Stomach (tissue), 9 donors: ENCODE data around the gene BPIFB6. TPM values are rescaled to one million over a fixed set of nuclear protein-coding genes. Genes with fewer than 3 reads are reported as not detected.

Experiments
- DNase-seq, 2 donors: peaks; one replicate each; pipeline versions ENCODE4 v3.0.0 to v3.0.0-alpha.2; 2013 to 2019
- H3K27ac ChIP-seq, 5 donors: fragments of 200-600 bp in 4 of 5; sonication (generic) in 4 of 5; one replicate each; pipeline ENCODE4 v1.5.1; 2013 to 2019; ENCODE audit warnings: mild to moderate bottlenecking in 1 of 5, moderate library complexity in 1 of 5
- H3K27me3 ChIP-seq, 3 donors: fragments of 200-600 bp; sonication (generic); one replicate each; pipeline ENCODE4 v1.5.1; 2017 to 2019; ENCODE audit warnings: mixed run types in 1 of 3
- H3K36me3 ChIP-seq, 4 donors: fragments of 200-600 bp; sonication (generic); 1 replicate in 3 of 4; 2 replicates in 1 of 4; pipeline ENCODE4 v1.5.1; 2016 to 2019
- H3K4me1 ChIP-seq, 4 donors: fragments of 200-600 bp; sonication (generic); one replicate each; pipeline ENCODE4 v1.5.1; 2016 to 2019
- H3K4me3 ChIP-seq, 4 donors: fragments of 200-600 bp; sonication (generic) in 3 of 4; one replicate each; pipeline ENCODE4 v1.5.1; 2016 to 2019; ENCODE audit warnings: mild to moderate bottlenecking in 1 of 4
- H3K9me3 ChIP-seq, 4 donors: fragments of 200-600 bp; sonication (generic); one replicate each; pipeline ENCODE4 v1.5.1; 2016 to 2019
- EP300 ChIP-seq: sonication (generic); formaldehyde crosslinking; IDR thresholded peaks from one replicate; pipeline ENCODE4 v1.6.1; 2017; ENCODE audit warnings: antibody characterized with exemption
- POLR2A ChIP-seq, 4 donors: fragments of 450-650 bp; IDR thresholded peaks; one replicate each; pipeline ENCODE4 v1.6.1; 2016; ENCODE audit warnings: antibody characterized with exemption in 4 of 4, control low read depth in 2 of 4, mild to moderate bottlenecking in 1 of 4, moderate library complexity in 1 of 4
- POLR2AphosphoS5 ChIP-seq, 3 donors: sonication (generic); formaldehyde crosslinking; IDR thresholded peaks; one replicate each; pipeline ENCODE4 v1.6.1; 2016; ENCODE audit warnings: antibody characterized with exemption in 3 of 3
- WGBS, 5 donors: extraction: QIAGEN DNeasy Blood & Tissue Kit in 3 of 5; methylation state at CpG; one replicate each; pipeline versions ENCODE4 v1.1.5 to v1.1.7; 2013 to 2018; 5-methylcytosine and 5-hydroxymethylcytosine counted together
- intact Hi-C: fragments of 100-400 bp; cut with DNase I; formaldehyde crosslinking; loops from one replicate; pipeline ENCODE4 v1.15.1; 2023; ENCODE audit warnings: low total_unique reads
- polyA plus RNA-seq, 3 donors: library from polyadenylated mRNA; stranded (reverse); fragments of 200-250 nt; gene quantifications; one replicate each; pipeline ENCODE4 v1.2.3, GENCODE V29; 2013
- total RNA-seq, 5 donors: library from RNA; depleted of rRNA; stranded (reverse); fragments of >200 nt; gene quantifications; one replicate each; pipeline versions ENCODE4 v1.1.0 to v1.2.3, GENCODE V29; 2014 to 2016
- TF ChIP-seq, protein P1 (sequence below), 7 experiments: fragments of 450-650 bp in 4 of 7; fragments of 200-600 bp in 3 of 7; sonication (generic) in 3 of 7; IDR thresholded peaks; one replicate each; pipeline ENCODE4 v1.5.1; 2016 to 2019; ENCODE audit warnings: antibody characterized with exemption in 7 of 7, control low read depth in 2 of 7, mild to moderate bottlenecking in 1 of 7
- donor health status: healthy with polysubstance abuse.
- donor health status: Bipolar disorder and iron deficiency.
- donor health status: healthy.

The BPIFB6 gene
- total and polyA plus RNA-seq, 8 donors: not detected

GRCh38 chr20:33083544-33084340 is 52.3 kb downstream of the BPIFB6 start:
- H3K36me3 ChIP-seq: no peaks in the 10 kb centered on the region
- H3K4me1 ChIP-seq: no peaks in the 10 kb centered on the region
- no peak overlapping the region for H3K27ac ChIP-seq
- no peak overlapping the region for H3K4me3 ChIP-seq
- TF ChIP-seq POLR2A (IDR thresholded peaks at IDR 0.05) (no peak), POLR2AphosphoS5 (IDR thresholded peaks at IDR 0.05) (no peak), EP300 (no peak)
- TF ChIP-seq, protein P1, sequence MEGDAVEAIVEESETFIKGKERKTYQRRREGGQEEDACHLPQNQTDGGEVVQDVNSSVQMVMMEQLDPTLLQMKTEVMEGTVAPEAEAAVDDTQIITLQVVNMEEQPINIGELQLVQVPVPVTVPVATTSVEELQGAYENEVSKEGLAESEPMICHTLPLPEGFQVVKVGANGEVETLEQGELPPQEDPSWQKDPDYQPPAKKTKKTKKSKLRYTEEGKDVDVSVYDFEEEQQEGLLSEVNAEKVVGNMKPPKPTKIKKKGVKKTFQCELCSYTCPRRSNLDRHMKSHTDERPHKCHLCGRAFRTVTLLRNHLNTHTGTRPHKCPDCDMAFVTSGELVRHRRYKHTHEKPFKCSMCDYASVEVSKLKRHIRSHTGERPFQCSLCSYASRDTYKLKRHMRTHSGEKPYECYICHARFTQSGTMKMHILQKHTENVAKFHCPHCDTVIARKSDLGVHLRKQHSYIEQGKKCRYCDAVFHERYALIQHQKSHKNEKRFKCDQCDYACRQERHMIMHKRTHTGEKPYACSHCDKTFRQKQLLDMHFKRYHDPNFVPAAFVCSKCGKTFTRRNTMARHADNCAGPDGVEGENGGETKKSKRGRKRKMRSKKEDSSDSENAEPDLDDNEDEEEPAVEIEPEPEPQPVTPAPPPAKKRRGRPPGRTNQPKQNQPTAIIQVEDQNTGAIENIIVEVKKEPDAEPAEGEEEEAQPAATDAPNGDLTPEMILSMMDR (IDR thresholded peaks at IDR 0.05): no peak
- no peak for DNase-seq
- H3K27me3 ChIP-seq: peaks cover 0 to 15% (median 0%) of the 10 kb centered on the region in 3 donors
- intact Hi-C loops: no loop called here
- WGBS, 5 donors: 88 to 97% (median 93%) methylated on average over 14 to 20 of the region's 20 CpGs
- no peaks in the 10 kb centered on the region for H3K9me3 ChIP-seq

- Histone ChIP-seq H3K27ac (no peak overlapping the region), H3K36me3 (no peaks in the 10 kb centered on the region), H3K4me1 (no peaks in the 10 kb centered on the region), H3K27me3 (peaks cover 0 to 22% (median 0%) of the 10 kb centered on the region in 3 donors), H3K9me3 (no peaks in the 10 kb centered on the region), H3K4me3 (no peak overlapping the region)
- intact Hi-C loops: no loop called here
- TF ChIP-seq EP300: no peak
- TF ChIP-seq, protein P1 (IDR thresholded peaks at IDR 0.05): no peak
- WGBS, 5 donors: 61 to 94% (median 91%) methylated on average over 2 to 15 of the region's 15 CpGs
- no peak for DNase-seq
Observed at GRCh38 chr20:33084722-33085121, 53.3 kb downstream of the BPIFB6 start.

DNA sequence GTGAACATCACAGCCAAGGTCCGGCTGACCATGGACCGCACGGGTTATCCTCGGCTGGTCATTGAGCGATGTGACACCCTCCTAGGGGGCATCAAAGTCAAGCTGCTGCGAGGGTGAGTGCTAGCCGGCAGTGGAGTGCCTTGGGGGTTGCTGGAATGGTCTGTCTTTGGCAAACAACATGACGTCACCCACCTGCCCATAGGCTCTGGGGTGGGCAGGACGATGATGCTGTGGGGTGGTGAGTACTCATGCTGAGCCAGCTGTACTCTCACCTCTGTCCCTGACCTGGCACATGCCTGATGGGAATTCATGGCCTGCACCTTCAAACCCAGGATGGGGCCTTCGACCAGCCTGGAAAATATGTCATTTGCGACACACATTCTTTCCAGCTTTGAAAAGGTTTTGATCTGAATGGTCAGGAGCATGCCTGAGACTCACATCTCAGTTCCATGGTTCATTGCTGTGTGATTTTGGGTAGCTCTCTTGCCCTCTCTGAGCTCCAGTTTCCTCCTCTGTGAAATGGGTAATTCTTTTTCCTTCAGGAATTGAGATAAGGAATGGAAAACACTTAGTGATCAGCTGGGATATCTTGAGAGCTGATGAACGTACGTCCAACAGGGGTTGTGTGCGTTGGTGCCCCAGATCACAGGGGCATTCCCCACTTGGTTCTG is 54.7 kb downstream of the BPIFB6 start:
- H3K4me3 ChIP-seq: no peak overlapping the region
- intact Hi-C loops: no loop called here
- no peak overlapping the region for H3K27ac ChIP-seq
- no peak for DNase-seq
- TF ChIP-seq EP300 (no peak), POLR2A (IDR thresholded peaks at IDR 0.05) (no peak), POLR2AphosphoS5 (IDR thresholded peaks at IDR 0.05) (no peak)
- TF ChIP-seq, protein P1 (IDR thresholded peaks at IDR 0.05): no peak
- H3K9me3 ChIP-seq: no peaks in the 10 kb centered on the region
- WGBS, 5 donors: 73 to 91% (median 76%) methylated on average over 9 to 14 of the region's 14 CpGs
- no peaks in the 10 kb centered on the region for H3K36me3 ChIP-seq
- H3K27me3 ChIP-seq: peaks cover 0 to 22% (median 0%) of the 10 kb centered on the region in 3 donors
- H3K4me1 ChIP-seq: no peaks in the 10 kb centered on the region

- intact Hi-C loops: loop anchor here (10.0 kb wide), 1 partner anchor 124 kb away; the partner anchor contains the start of gene BPIFA3
- no peaks in the 10 kb centered on the region for H3K36me3 ChIP-seq
- H3K4me1 ChIP-seq: no peaks in the 10 kb centered on the region
- H3K9me3 ChIP-seq: no peaks in the 10 kb centered on the region
- no peak overlapping the region for H3K4me3 ChIP-seq
- H3K27me3 ChIP-seq: peaks cover 0 to 8% (median 0%) of the 10 kb centered on the region in 3 donors
- no peak for TF ChIP-seq POLR2AphosphoS5 (IDR thresholded peaks at IDR 0.05)
- no peak for TF ChIP-seq POLR2A (IDR thresholded peaks at IDR 0.05)
- no peak for TF ChIP-seq EP300
- TF ChIP-seq, protein P1 (IDR thresholded peaks at IDR 0.05): no peak
- 56 to 76% (median 70%) methylated on average over 3 of the region's 3 CpGs for WGBS, 5 donors
- no peak overlapping the region for H3K27ac ChIP-seq
- DNase-seq: no peak
Observed at GRCh38 chr20:33091147-33091546, 59.7 kb downstream of the BPIFB6 start.
